HG03565 (cell line): Measurements from ENCODE around the gene CEP63.
"Not testable (repeated sequence)": the region's sequence is repeated elsewhere in the genome, so short reads cannot be mapped to it uniquely, and the experiment has no call there.

Source experiments
- ATAC-seq: cut with Tn5 transposase; IDR thresholded peaks from one replicate; pipeline ENCODE4 v1.9.1; 2021; ENCODE audit warnings: mild to moderate bottlenecking, moderate library complexity; ENCODE audit not compliant: unreplicated experiment

Gene CEP63

GRCh38 chr3:134567605-134568004, 81.7 kb downstream of the CEP63 start:
- ATAC-seq, result no peak

GRCh38 chr3:134568790-134569189, 82.9 kb downstream of the CEP63 start:
- no peak for ATAC-seq

- not testable (repeated sequence) for ATAC-seq
Measured at GRCh38 chr3:134569899-134570298, 84.0 kb downstream of the CEP63 start.

GRCh38 chr3:134576426-134576825, 90.6 kb downstream of the CEP63 start:
- ATAC-seq, result no peak

GRCh38 chr3:134576831-134577230, 91.0 kb downstream of the CEP63 start:
- ATAC-seq, result no peak

GRCh38 chr3:134579141-134579665, 93.3 kb downstream of the CEP63 start:
- no peak for ATAC-seq

GRCh38 chr3:134590766-134591165, 104.9 kb downstream of the CEP63 start:
- no peak for ATAC-seq

- no peak for ATAC-seq
Measured at GRCh38 chr3:134592806-134593205, 106.9 kb downstream of the CEP63 start.

- no peak for ATAC-seq
Measured at GRCh38 chr3:134594331-134594741, 108.5 kb downstream of the CEP63 start.

- not testable (repeated sequence) for ATAC-seq
Measured at GRCh38 chr3:134594986-134595385, 109.1 kb downstream of the CEP63 start.

- no peak for ATAC-seq
Measured at GRCh38 chr3:134597390-134597970, 111.6 kb downstream of the CEP63 start.

GRCh38 chr3:134598763-134599545, 113.1 kb downstream of the CEP63 start:
- ATAC-seq, result no peak

- no peak for ATAC-seq
Measured at GRCh38 chr3:134600206-134600605, 114.3 kb downstream of the CEP63 start.

- no peak for ATAC-seq
Measured at GRCh38 chr3:134600685-134601463, 115.0 kb downstream of the CEP63 start.

GRCh38 chr3:134601539-134602439, 115.9 kb downstream of the CEP63 start:
- ATAC-seq, result no peak

- ATAC-seq, result no peak
Measured at GRCh38 chr3:134602440-134602814, 116.6 kb downstream of the CEP63 start.

- ATAC-seq, result no peak
Measured at GRCh38 chr3:134603480-134603879, 117.6 kb downstream of the CEP63 start.

GRCh38 chr3:134603956-134604355, 118.1 kb downstream of the CEP63 start:
- no peak for ATAC-seq

- no peak for ATAC-seq
Measured at GRCh38 chr3:134605556-134605955, 119.7 kb downstream of the CEP63 start.
